Activated CD4-positive, alpha-beta T cell treated with anti-CD3 and anti-CD28 coated beads for 1 hour (primary cell): ENCODE measurements around the gene LIFR.
"Not testable (repeated sequence)": the region's sequence is repeated elsewhere in the genome, so short reads cannot be mapped to it uniquely, and the experiment has no call there.

Source experiments
- DNase-seq: peaks from one replicate; pipeline ENCODE4 v3.0.0-alpha.2; 2020

Gene LIFR

DNA sequence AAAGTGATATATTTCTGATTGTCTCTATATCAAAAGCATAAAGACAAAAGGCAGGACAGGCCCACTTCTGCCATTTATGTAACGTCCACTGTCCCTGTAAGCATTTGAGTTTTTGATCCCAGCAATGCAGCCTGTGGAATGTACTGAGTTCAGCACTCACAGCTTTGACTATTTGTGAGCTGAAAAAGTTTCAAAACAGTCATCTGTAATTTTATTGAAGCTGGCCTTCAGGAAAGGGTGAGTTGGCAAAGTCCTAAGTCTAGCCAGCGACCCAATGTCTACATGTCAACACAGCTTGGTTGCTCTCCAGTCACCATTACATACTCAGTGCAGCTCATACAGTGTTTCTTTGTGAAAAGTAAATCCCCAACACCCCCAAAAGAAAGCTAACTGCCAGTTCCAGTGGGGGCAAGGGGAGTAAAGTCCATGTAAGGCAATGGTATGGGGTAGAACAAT is 9.7 kb downstream of the LIFR start:
- DNase-seq: no peak

DNA sequence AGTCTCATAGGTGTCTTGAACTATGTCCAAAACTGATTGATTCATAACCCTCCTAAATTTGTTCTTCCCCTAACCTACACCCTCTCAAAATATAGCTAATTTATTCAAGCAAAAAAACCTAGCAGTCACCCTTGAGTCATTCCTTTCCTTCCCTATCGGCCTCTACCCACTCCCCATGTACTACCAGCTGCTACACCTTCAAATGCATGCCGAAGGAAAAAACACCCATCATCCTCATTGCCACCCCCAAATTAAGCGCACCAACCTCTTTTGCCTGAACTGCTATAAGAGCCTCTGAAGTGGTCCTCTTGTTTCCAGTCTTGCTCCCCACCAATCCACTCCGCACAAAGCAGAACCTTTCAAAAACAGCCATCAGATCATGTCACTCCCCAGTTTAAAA is 12.6 kb downstream of the LIFR start:
- DNase-seq: no peak

DNA sequence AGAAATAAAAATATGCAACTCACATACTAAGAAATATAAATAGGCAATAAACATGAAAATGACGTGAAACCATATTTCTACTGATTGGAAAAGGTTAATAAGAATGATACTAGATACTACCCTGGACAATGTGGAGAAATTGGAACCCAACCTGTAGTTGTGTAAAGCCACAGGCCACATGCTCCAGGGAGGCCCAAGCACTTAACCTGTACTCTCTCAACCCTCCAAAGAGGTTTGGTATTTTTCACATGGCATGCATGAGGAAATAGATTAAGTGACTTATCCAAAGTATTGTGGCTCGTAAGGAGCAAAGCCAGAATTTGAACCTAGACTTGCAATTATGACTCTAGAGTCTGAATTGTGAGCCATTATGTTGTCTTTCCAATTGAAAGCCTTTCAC is 13.4 kb downstream of the LIFR start:
- DNase-seq: no peak

DNA sequence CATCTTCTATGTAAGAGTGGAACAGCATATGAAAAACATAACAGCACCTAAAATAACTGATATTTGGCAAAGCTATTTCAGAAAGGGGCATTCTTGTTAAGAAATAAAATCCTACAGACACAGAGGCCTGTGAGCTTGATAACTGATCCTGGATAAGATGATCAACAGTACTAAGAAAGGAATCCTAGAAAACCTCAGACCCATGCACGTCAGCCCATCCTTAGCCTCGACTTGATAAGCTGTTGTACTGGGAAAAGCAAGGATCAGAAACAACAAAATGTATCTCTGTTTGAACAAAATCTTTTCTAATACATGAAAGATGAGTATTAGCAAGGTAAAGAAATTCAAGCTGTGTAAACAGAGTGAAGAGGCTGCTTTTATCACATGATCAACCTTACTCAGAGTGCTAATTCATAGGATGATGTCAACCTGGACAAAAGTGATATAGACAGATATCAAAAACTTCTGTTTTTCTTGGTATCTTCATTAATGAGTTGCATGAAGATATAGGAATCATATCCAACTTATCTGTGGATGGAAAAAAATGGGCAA is 15.2 kb downstream of the LIFR start:
- no peak for DNase-seq

DNA sequence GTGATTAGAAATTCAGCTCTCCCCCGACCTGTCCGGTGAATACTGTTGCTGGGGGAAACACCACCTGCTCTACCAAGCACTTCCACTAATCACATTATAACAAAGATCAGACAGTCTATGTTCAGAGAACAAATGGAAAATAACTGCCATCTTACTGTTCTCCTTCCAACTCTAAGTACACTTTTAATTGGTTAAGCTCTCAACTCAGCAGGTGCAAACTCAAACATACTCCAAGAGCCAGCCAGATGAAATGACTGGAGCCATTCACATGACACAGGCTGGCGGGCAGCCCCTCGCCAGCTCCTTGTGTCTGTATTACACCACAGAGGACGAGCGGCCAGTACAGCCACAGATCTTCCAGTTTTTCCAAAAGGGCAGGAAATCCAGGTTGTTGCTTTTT is 16.1 kb downstream of the LIFR start:
- no peak for DNase-seq

DNA sequence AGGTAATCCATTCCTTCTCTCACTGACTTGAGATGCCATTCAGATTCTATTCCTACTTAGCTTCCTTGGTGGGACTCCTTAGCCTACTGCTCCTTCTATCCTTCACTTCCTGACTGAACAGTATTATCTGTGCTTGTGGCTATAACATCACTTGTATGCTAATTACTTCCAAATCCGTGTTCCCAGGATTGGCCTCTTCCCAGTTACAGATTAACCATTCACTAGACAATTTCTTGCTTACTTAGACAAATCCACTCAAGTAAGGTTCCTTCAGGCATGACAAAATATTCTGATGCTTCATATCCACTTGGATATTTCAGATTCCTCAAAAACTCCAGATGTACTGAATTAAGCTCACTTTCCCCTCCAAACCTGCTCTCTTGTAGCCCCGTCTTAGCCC is 18.3 kb downstream of the LIFR start:
- DNase-seq: no peak

DNA sequence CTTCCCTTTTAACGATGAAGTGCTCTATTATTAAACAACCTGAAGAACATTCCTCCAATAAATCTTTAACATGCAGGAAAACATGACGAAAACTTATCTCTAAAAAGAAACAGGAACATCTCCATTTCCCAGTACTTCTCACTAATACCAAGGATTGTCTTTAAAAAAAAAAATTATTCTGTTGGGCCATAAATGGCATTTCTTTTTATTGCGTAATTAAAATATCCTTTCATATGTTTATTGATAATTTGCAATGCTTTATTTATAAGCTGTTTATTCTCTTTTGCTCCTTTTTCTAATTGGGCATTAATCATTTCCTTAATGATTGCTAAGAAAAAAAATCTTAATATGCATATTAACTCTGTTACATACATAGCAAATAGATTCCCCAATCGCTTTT is 18.9 kb downstream of the LIFR start:
- DNase-seq: no peak

DNA sequence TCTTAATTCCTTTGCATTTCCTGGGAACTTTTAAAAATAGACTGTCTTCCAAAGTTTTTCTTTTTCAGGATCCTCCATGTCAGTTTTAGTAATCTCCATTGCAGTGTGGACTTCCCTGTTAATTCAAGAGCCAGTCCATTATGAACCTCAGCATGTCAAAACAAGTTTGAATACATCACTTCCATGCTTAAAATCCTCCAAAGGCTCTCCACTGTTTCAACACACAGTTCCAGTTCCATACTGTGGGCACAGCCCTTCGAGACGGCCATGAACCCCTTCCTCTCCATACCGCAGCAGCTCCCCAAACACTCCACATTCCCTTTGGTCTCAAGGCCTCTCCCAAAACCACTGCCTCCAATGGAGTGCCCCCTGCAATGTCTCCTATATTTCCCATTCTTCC is 19.5 kb downstream of the LIFR start:
- DNase-seq: no peak

DNA sequence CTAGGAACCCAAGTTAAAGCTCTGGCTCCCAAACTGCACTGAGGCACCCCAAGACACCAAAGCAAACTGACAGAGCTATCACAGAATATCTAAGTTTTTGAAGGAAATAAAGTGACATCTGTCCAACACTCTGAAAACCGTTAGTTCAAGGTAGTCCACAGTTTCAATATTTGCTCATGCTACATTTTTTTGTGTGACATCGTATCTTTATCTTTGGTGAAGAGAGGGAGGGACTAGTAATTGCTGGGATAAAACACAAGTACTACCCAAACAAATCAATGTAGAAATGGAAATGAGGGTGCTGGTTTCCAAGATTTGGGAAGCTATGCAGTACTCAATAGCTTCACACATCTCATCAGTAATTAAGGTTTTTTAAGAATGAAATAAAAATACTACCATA is 20.6 kb downstream of the LIFR start:
- no peak for DNase-seq

DNA sequence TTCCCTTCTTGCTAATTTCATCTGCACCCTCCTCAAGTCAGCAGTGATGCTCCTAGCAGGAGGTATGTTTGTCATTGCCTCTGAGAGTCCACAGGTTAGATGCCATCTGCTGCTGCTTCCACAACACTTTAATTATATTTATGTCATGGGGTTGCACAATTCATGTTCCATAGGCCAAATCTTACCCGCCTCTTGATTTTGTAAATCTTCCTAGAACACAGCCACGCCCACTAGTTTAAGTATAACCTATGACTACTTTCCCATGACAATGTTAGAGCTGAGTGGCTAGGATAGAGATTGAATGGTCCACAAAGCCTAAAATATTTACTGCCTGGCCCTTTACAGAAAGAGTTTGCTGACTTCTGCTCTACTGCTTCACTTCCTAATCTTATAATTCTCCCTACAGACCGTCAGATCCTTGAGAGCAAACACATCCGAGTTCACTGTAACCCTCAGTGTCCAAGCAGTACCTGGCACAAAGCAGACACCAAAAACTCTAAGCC is 21.1 kb downstream of the LIFR start:
- DNase-seq: no peak

DNA sequence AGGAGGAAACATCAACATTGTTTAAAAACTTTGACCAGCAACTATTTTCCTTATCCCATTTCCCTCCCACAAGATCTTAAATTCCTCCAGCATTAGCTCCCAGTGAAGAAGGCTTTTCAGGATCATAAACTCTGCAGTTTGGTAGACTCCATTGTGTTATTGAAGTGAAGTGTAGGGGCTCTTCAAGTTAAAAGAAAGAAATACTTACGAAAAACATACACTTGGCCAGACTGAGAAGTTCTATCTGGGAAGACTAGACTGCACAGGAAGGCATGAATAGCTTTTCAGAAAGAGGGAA is 22.3 kb downstream of the LIFR start:
- DNase-seq: no peak

DNA sequence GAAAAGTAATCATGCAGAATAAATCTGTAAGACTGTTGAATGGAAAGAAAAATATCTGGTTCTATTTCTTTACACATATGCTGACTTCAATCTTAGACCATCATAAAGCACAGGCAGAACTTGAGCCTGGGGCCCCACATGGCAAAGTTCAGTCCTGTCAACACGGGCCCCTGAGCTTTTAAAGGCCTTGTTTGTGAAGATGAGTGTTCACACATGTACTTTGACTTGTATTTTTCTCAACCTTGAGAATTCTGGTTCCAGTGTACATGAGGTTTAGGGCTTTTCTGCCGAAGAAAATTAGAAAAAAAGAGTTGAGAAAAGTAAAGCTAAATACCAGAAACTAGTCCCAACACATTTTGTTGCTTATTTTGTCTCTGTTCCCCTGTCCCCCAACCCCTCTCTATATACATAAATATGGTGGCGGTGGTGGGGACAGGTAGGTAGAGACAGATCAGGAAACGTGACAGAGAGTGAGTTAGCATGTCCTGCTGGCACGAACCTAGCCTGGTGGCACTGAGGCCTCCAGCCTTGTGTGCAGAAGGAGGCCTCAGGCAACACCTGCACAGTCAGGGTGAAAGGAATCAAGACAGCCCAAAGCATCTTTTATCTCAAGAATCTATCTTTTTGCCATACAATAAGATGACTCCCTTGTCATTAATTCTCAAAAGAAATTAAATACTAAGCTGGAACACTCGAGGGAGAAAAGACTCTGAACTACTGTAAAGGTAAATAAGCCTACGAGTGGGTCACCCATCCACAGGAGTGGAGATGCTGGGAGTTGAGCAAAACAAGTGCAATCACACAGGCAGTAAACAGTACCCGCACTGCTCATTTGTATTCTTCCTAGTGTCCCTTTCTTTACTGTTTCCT is 22.9 kb downstream of the LIFR start:
- no peak for DNase-seq

DNA sequence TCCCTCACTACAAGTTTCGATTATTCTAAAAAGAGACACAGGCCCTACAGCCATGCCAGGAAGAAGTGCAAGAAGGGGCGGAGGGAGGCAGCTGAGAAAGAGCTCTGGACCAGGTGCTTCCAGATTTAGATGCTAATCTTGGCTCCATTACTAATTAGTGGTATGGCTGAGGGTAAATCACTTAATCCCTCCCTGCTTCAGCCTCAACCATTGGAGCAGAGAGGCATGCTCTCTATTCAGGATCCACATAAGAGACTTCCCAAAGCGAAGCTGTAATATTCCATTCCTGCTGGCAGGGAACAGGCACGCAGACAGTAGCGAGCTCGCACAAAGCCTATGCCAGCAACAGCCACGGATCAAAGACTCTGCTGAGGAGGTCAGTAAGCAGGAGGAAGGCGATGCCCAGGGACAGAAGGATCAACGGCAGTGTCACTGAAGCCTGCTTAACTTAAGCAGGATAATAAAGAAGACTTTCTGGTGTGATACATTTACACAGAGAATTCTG is 24.2 kb downstream of the LIFR start:
- DNase-seq: no peak

DNA sequence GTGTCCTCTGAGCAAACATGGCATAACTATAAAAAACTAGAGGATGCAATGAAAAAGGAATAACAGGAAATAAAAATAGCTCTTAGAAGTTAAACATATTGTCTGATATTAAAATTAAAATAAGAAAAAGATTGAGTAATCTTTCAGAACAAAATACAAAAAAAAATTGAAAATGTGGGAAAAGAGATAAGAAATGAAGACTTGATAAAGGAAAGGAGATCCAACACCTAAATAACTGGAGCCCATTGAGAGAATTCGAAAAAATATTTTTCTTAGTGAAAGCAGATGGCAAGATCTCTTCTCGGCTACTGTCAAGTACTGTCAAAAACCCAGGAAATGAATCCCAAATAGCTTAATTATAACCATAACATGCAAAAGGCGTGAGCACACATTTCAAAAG is 24.9 kb downstream of the LIFR start:
- DNase-seq: no peak

DNA sequence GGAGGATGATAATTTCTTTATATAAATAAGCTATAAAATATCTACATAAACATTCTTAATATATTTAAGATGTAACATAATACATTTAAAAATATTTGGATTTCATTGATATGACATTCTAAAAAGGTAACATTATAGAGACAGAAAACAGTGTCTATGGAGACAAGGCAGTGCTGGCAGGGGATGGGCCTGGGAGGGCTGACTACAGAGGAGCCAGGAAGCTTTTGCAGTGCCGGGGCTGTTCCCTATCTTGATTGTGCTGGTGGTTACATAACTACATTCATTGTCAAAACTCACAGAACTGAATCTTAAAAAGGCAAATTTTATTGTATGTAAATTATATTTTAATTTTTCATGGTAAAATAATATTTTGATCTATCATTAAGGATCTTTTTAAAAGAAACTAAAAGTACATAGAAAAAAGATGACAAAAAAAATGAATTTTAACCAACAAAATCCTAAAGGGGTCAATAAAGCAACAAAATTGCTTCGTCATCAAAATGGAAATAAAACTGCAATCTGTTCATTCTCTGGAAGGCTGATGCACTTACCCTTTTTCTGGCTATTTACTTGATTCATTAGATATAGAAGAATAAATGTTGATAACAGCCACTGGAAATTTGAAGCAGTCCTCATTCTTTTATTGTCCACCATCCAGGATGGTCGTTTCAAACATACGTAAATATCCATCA is 26.3 kb downstream of the LIFR start:
- DNase-seq: no peak

DNA sequence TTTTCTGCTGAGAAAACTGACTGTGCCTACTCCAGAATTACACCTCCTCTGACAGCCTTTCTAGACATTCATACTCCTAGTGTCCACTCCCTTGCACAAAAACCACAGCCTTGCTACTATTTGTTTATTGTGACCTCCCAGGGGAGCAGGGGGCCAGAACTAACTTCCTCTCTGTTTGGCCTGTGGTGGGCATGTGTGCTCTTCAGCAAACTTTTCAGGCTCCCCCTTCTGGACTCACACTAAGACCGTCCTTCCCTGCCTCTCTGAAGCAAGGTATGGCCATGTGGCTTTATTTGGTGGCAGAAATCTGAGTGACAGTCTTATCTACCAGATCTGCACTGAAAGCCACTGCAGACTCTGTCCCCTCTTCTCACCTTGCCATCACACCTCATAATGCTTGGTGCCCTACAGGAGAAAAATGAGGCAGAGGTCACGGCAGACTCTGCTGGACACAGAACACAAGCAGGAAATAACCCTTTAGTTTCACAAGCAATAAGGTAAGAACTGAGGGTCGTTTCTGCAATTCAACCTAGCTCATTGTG is 28.2 kb downstream of the LIFR start:
- no peak for DNase-seq

DNA sequence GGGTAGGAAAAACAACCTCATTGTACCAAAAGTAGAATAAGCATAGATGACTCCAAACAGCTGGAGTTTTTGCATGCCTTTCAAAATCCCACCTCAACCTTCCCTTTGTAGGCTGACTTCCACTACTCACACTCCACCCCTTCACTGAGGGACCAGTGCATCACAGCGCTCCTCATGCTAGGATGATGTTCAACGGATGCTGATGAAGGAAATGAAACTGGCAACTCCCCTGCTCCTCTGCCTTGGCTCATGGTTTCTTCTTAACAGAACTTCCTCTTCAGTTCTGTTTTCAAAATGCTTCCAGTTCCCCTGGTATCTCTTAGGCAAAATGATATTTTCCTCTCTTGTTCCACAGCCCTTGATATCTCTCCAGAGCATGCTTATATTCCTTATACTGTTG is 29.0 kb downstream of the LIFR start:
- DNase-seq: no peak

DNA sequence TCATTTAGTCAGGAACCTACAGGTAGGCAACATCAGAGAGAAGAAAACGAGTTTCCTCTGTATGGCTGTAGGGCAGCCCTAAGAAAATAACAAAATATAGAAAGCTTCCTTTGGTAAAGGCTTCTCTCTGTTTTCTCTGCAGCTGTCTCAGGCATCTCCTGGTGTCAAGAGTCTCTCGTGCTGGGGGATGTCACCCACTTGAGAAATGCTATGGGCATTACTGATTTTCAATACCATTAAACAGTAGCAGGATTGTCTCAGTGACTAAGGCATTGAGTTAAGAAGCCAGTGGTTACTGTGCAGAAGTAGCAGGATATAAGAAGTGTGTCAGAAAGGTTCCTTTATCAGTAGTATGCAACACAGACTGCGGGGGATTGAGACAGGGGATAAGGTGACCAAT is 32.4 kb downstream of the LIFR start:
- DNase-seq: no peak

DNA sequence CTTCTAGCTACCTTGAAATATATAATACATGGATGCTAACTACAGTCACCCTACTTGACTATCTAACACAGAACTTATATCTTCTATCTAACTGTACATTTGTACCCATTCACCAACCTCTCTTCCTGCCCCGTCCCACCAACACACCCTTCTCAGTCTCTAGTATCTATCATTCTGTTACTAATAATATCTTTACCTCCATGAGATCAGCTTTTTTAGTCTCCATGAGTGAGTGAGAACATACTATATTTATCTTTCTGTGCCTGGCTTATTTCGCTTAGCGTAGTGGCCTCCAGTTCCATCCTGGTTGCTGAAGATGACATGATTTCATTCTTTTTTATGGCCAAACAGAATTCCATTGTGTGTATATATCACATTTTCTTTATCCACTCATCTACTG is 37.0 kb downstream of the LIFR start:
- DNase-seq: no peak

DNA sequence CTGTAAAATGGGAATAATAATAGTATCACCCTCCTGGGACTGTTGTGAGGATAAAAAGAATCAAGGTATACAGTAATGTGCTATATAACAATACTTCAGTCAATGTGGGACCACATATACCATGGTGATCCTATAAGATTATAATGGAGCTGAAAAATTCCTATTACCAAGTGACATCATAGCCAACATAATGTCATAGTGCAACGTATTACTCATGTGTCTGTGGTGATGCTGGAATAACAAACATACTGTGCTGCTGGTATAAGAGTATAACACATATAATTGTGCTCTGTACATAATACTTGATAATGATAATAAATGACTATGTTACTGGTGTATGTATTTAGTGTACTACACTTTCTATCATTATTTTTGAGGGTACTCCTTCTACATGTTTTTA is 38.1 kb downstream of the LIFR start:
- no peak for DNase-seq

DNA sequence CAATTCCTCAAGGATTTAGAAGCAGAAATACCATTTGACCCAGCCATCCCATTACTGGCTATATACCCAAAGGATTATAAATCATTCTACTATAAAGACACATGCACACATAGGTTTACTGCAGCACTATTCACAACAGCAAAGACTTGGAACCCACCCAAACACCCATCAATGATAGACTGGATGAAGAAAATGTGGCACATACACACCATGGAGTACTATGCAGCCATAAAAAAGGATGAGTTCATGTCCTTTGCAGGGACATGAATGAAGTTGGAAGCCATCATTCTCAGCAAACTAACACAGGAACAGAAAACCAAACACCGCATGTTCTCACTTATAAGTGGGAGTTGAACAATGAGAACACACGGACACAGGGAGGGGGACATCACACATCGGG is 39.8 kb downstream of the LIFR start:
- not testable (repeated sequence) for DNase-seq

DNA sequence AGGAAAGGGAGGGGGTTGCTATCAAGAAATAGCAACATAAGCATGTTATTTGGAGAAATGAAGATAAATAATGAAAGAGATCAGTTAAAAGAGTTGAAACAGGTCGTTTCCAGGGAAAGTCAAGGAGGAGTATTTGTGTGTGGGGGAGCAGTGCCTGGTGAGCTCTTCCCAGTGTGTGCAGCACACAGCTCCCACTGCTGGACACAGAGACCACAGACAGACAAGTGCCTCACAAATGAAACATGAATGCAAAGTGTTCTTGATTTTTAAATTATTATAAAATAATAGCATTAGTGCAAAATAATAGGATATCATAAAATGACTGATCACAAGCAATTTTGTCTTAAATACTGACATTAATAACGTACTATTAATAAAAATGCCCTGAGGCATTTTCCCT is 40.8 kb downstream of the LIFR start:
- no peak for DNase-seq

DNA sequence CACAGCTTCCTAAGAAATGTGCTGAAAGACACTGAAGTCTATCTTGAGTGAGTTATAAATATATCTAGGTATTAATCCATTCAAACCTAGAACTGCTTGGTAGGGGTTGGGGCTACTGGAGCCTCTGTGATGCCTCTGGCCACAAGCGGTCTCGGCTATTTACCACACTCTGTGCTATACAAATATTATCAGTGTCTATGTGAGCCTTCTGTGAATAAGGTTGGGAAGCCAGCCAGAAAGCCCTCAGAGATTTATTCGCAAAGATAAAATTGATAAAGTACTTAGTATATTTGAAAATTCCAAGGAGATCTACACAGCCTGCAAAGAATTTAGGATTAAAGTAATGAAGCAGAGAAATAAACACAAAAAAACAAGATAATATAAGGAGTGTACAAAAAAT is 41.4 kb downstream of the LIFR start:
- DNase-seq: no peak

DNA sequence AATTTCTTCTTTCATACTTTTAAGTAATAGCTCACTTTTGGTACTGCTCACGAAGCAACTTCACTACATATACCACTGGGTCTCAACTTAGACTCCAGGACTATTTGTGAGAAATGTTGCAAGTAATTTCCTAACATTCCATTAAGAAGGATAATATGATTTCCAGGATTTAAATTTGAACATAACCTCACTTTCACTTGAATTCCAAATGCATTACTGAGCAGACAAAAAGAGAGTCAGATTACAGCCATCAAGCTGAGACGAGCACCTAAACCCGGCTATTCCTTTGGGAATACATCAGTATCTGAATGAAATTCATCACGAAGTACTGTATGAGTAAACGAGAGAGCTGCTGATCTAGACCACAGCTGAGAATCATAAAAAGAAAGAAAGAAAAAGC is 47.3 kb downstream of the LIFR start:
- DNase-seq: no peak
